K562 (cell line): Measurements from ENCODE around the gene IPO13. TPM values are rescaled to one million over a fixed set of nuclear protein-coding genes. Genes with fewer than 3 reads are reported as not detected.

Experiments used
- ARID2 ChIP-seq: fragments of 450-650 bp; IDR thresholded peaks from 2 replicates; pipeline ENCODE4 v1.6.1; 2017; ENCODE audit warnings: antibody characterized with exemption, mild to moderate bottlenecking
- FOXP4 ChIP-seq: sonication (generic); formaldehyde crosslinking; IDR thresholded peaks from 2 replicates; pipeline ENCODE4 v1.8.0; 2022; ENCODE audit warnings: mild to moderate bottlenecking, missing genetic modification reagents, borderline replicate concordance
- NR4A1 ChIP-seq, 2 experiments: fragments of 250-450 bp in 1 of 2; fragments of 450-650 bp in 1 of 2; sonication (Bioruptor Pico) in 1 of 2; IDR thresholded peaks; 2 replicates each; pipeline versions ENCODE4 v1.4.0 to v1.6.1; 2016 to 2020; ENCODE audit warnings: mild to moderate bottlenecking in 2 of 2, missing compliant biosample characterization in 1 of 2, missing genetic modification characterization in 1 of 2, moderate library complexity in 1 of 2
- RFX7 ChIP-seq: fragments of 250-450 bp; sonication (Bioruptor Pico); IDR thresholded peaks from 2 replicates; pipeline ENCODE4 v1.5.1; 2021; ENCODE audit warnings: mild to moderate bottlenecking
- SMARCA4 ChIP-seq: fragments of 450-650 bp; IDR thresholded peaks from 2 replicates; pipeline ENCODE4 v1.6.1; 2016
- SMARCC2 ChIP-seq: fragments of 450-650 bp; IDR thresholded peaks from 2 replicates; pipeline ENCODE4 v1.6.1; 2017; ENCODE audit warnings: antibody characterized with exemption, moderate library complexity, mild to moderate bottlenecking, low read depth
- ZBTB1 ChIP-seq: sonication (generic); formaldehyde crosslinking; IDR thresholded peaks from 2 replicates; pipeline ENCODE4 v1.8.1; 2023; ENCODE audit warnings: missing genetic modification reagents, low read depth, mild to moderate bottlenecking, borderline replicate concordance
- ZKSCAN1 ChIP-seq: fragments of 150-350 bp; IDR thresholded peaks from 2 replicates; pipeline ENCODE4 v1.6.1; 2016; ENCODE audit warnings: low read depth, low read length
- polyA plus RNA-seq, 8 experiments: library from polyadenylated mRNA; depleted of rRNA in 4 of 8; stranded (reverse) in 5 of 8; unstranded in 3 of 8; fragments of >200 nt; fragmentation: Nextera tagmentation in 2 of 8; fragmentation: Illumina TruSeq in 1 of 8; extraction: Ambion mirVana in 2 of 8; extraction: Trizol in 1 of 8; gene quantifications; 2 replicates each; pipeline versions ENCODE4 v1.2.1 to v1.2.3, GENCODE V29; 2011 to 2014; ENCODE audit warnings: inconsistent platforms in 1 of 8, missing spikeins in 1 of 8
- total RNA-seq, 7 experiments: library from RNA; depleted of rRNA in 6 of 7; stranded (reverse); fragments of >200 nt in 6 of 7; fragmentation: Illumina TruSeq in 2 of 7; extraction: Trizol in 2 of 7; gene quantifications; 2 replicates each; pipeline versions ENCODE4 v1.2.1 to v1.2.3, GENCODE V29; 2011 to 2021; ENCODE audit warnings: low replicate concordance in 1 of 7
- TF ChIP-seq, protein P1 (sequence below), 2 experiments: fragments of 250-450 bp in 1 of 2; fragments of 450-650 bp in 1 of 2; sonication (Bioruptor Pico) in 1 of 2; IDR thresholded peaks; 2 replicates each; pipeline versions ENCODE4 v1.6.1 to v1.8.0; 2016 to 2021; ENCODE audit warnings: mild to moderate bottlenecking in 2 of 2, moderate library complexity in 2 of 2, missing compliant biosample characterization in 1 of 2, missing genetic modification characterization in 1 of 2

IPO13 gene
- total and polyA plus RNA-seq, 9 of the 15 experiments (the other 6 are each of a cell fraction or from before 2014, with no cell fraction given): 7.0 to 30.8 (median 16.2) TPM

DNA sequence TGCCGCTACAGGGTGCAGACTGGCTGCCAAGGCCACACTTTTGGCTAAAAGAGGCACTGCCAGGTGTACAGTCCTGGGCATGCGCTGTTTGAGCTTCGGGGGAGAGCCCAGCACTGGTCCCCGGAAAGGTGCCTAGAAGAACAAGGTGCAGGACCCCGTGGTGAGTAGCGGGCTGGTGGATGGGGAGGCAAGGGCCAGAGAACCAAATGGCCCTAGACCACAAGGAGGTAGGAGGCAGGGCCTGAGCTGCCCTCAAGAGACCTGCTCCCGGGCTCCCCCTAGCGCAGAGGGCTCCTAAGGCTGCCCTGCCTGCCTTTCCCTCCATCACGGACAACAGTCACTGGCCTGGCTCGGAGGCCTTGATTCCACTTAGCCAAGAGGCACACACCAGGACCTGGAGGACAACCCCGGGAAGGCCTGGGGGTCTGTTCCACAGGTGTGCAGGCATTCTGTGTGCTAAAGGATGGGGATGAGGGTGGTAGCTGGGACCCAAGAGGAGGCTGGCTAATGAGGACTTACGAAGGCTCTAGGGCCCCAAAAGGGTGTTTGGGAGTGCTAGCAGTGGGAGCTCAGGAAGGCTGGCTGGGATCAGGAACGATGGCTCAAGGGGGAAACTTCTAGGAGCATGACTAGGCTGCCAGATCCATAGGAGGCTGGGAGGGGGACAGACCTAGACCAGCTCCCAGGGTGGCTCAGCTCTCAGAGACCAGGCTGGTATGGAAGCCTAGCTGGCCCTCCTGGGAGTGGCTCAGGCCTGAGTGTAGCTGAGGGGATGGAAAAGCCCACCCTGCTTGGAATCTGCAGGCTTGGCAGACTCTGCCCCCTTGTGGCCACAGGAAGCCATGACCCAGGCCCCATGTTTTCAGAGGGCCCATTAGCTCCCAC lies 12.4 kb upstream of the IPO13 start (continued):
- TF ChIP-seq, protein P1, sequence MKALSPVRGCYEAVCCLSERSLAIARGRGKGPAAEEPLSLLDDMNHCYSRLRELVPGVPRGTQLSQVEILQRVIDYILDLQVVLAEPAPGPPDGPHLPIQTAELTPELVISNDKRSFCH (CRISPR knock-in tag; IDR thresholded peaks at IDR 0.05): no peak
- TF ChIP-seq, protein P1 (tag; IDR thresholded peaks at IDR 0.05): peak; percentile 43; the same call in 1 of the 2 replicates
- no peak for TF ChIP-seq RFX7 (CRISPR knock-in tag)
- TF ChIP-seq SMARCC2: no peak
- peak; percentile 90 for TF ChIP-seq ARID2
- TF ChIP-seq ZKSCAN1: 0 out of 2 replicates have a peak, but pooled peaks have one; percentile 49
- TF ChIP-seq ZBTB1 (CRISPR knock-in tag): no peak
- no peak for TF ChIP-seq FOXP4 (CRISPR knock-in tag)
- TF ChIP-seq SMARCA4: no peak
- TF ChIP-seq NR4A1 (CRISPR knock-in tag; IDR thresholded peaks at IDR 0.05): no peak
- TF ChIP-seq NR4A1 (tag; IDR thresholded peaks at IDR 0.05): no peak
